WTC11 (cell line): ENCODE measurements around the gene RNF150. TPM values are rescaled to one million over a fixed set of nuclear protein-coding genes. Genes with fewer than 3 reads are reported as not detected.

Experiments used
- ATAC-seq: fragments of 200-7000 bp; cut with Tn5 transposase; 2 replicates; pipeline ENCODE4 v1.10.0; 2021; ENCODE audit warnings: mild to moderate bottlenecking, moderate library complexity
- CTCF ChIA-PET: fragments of 300-600 bp; sonication (Branson Sonifier 250); formaldehyde crosslinking; loops from one replicate; lab custom pipeline; 2021; ENCODE audit warnings: antibody characterized with exemption; lab: Charles Lee
- POLR2A ChIA-PET: fragments of 350-600 bp; sonication (Branson Sonifier 250); formaldehyde crosslinking; loops from one replicate; lab custom pipeline; 2021; ENCODE audit warnings: antibody characterized with exemption; lab: Charles Lee
- DNase-seq: peaks from one replicate; pipeline ENCODE4 v3.0.0; 2021; ENCODE audit warnings: low spot score
- H3K27ac Mint-ChIP-seq: 2 replicates; pipeline ENCODE4 v1.8.0; 2021; ENCODE audit warnings: mixed read lengths
- H3K27me3 Mint-ChIP-seq: 2 replicates; pipeline ENCODE4 v1.8.0; 2021; ENCODE audit warnings: low read depth, mild to moderate bottlenecking, moderate library complexity, mixed read lengths
- H3K36me3 Mint-ChIP-seq: 2 replicates; pipeline ENCODE4 v1.8.0; 2021; ENCODE audit warnings: mixed read lengths
- H3K4me1 Mint-ChIP-seq: 2 replicates; pipeline ENCODE4 v1.8.0; 2022; ENCODE audit warnings: mixed read lengths
- H3K4me3 Mint-ChIP-seq: 2 replicates; pipeline ENCODE4 v1.8.0; 2021; ENCODE audit warnings: mild to moderate bottlenecking, moderate library complexity, mixed read lengths
- H3K9me3 Mint-ChIP-seq: 2 replicates; pipeline ENCODE4 v1.8.0; 2021; ENCODE audit warnings: mixed read lengths
- CREM ChIP-seq: sonication (generic); formaldehyde crosslinking; IDR thresholded peaks from 2 replicates; pipeline ENCODE4 v1.8.1; 2022; ENCODE audit warnings: mild to moderate bottlenecking, missing genetic modification reagents, moderate library complexity
- FOXJ3 ChIP-seq: sonication (generic); formaldehyde crosslinking; IDR thresholded peaks from 2 replicates; pipeline ENCODE4 v1.9.0; 2021; ENCODE audit warnings: missing genetic modification reagents, mild to moderate bottlenecking, borderline replicate concordance
- IRF2 ChIP-seq: sonication (generic); formaldehyde crosslinking; IDR thresholded peaks from 2 replicates; pipeline ENCODE4 v1.8.0; 2022; ENCODE audit warnings: low read depth, missing genetic modification reagents, borderline replicate concordance
- KAT7 ChIP-seq: sonication (generic); formaldehyde crosslinking; IDR thresholded peaks from 2 replicates; pipeline ENCODE4 v1.8.1; 2023; ENCODE audit warnings: missing genetic modification reagents, mild to moderate bottlenecking, borderline replicate concordance
- NFATC4 ChIP-seq: fragments of 250-450 bp; sonication (Bioruptor Pico); IDR thresholded peaks from 2 replicates; pipeline ENCODE4 v1.9.0; 2021; ENCODE audit warnings: mild to moderate bottlenecking
- PRRX2 ChIP-seq: fragments of 250-450 bp; sonication (Bioruptor Pico); IDR thresholded peaks from 2 replicates; pipeline ENCODE4 v1.8.0; 2021; ENCODE audit warnings: mild to moderate bottlenecking
- RELA ChIP-seq: sonication (generic); formaldehyde crosslinking; IDR thresholded peaks from 2 replicates; pipeline ENCODE4 v1.8.1; 2022; ENCODE audit warnings: missing genetic modification reagents, mild to moderate bottlenecking, borderline replicate concordance
- RORB ChIP-seq: fragments of 250-450 bp; sonication (Bioruptor Pico); IDR thresholded peaks from 2 replicates; pipeline ENCODE4 v1.9.0; 2021; ENCODE audit warnings: mild to moderate bottlenecking
- SMAD3 ChIP-seq: sonication (generic); formaldehyde crosslinking; IDR thresholded peaks from 2 replicates; pipeline ENCODE4 v1.8.0; 2022; ENCODE audit warnings: missing genetic modification reagents, mild to moderate bottlenecking, borderline replicate concordance
- SOX15 ChIP-seq: fragments of 250-450 bp; sonication (Bioruptor Pico); IDR thresholded peaks from 2 replicates; pipeline ENCODE4 v1.9.0; 2021; ENCODE audit warnings: mild to moderate bottlenecking
- ZNF263 ChIP-seq: sonication (generic); formaldehyde crosslinking; IDR thresholded peaks from 2 replicates; pipeline ENCODE4 v1.8.1; 2022; ENCODE audit warnings: low read depth, mild to moderate bottlenecking, moderate library complexity, missing genetic modification reagents
- ZNF396 ChIP-seq: fragments of 250-450 bp; sonication (Bioruptor Pico); IDR thresholded peaks from 2 replicates; pipeline ENCODE4 v1.8.0; 2021; ENCODE audit warnings: mild to moderate bottlenecking, moderate library complexity, borderline replicate concordance
- ZNF416 ChIP-seq: fragments of 250-450 bp; sonication (Bioruptor Pico); IDR thresholded peaks from 2 replicates; pipeline ENCODE4 v1.9.0; 2021; ENCODE audit warnings: mild to moderate bottlenecking, inconsistent platforms
- total RNA-seq: library from RNA; stranded (reverse); gene quantifications from 3 replicates; pipeline ENCODE4 v1.2.3, GENCODE V29; 2021
- TF ChIP-seq, protein P1 (sequence below): sonication (generic); formaldehyde crosslinking; IDR thresholded peaks from 2 replicates; pipeline ENCODE4 v1.8.1; 2023; ENCODE audit warnings: mild to moderate bottlenecking, missing genetic modification reagents, borderline replicate concordance
- TF ChIP-seq, protein P2 (sequence below): sonication (generic); formaldehyde crosslinking; IDR thresholded peaks from 2 replicates; pipeline ENCODE4 v1.8.0; 2022; ENCODE audit warnings: mild to moderate bottlenecking, missing genetic modification reagents
- TF ChIP-seq, protein P3 (sequence below): sonication (generic); formaldehyde crosslinking; IDR thresholded peaks from 2 replicates; pipeline ENCODE4 v1.8.1; 2023; ENCODE audit warnings: mild to moderate bottlenecking, missing genetic modification reagents, moderate library complexity
- TF ChIP-seq, protein P4 (sequence below): sonication (generic); formaldehyde crosslinking; IDR thresholded peaks from 2 replicates; pipeline ENCODE4 v1.8.1; 2022; ENCODE audit warnings: low read depth, mild to moderate bottlenecking, moderate library complexity, missing genetic modification reagents, borderline replicate concordance
- TF ChIP-seq, protein P5 (sequence below): sonication (generic); formaldehyde crosslinking; IDR thresholded peaks from 2 replicates; pipeline ENCODE4 v1.8.1; 2023; ENCODE audit warnings: mild to moderate bottlenecking, moderate library complexity, missing genetic modification reagents
- TF ChIP-seq, protein P6 (sequence below): fragments of 200-600 bp; IDR thresholded peaks from 2 replicates; pipeline ENCODE4 v1.8.0; 2022; ENCODE audit warnings: antibody characterized with exemption

The RNF150 gene
- total RNA-seq, 1 experiment from 2014 or later = 5.9 TPM

DNA sequence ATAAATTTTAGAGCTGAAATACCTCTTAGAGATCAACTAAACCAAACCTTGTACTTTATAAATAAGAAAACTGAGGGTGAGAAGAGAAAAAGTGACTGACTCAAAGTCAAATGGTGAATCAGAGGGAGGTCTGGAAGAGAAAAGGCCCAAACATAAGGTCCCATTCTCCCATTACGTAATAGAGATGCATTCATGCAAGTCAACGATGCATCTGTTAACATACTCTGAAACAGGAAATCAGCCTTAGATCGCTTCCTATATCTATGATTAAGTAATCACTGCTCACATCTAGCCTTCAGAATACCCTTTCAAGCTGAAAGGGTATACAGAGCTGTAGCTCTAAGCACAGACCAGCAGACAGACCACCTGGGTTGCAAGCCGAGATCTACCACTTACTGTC lies 6.5 kb downstream of the RNF150 start (continued):
- TF ChIP-seq, protein P1, sequence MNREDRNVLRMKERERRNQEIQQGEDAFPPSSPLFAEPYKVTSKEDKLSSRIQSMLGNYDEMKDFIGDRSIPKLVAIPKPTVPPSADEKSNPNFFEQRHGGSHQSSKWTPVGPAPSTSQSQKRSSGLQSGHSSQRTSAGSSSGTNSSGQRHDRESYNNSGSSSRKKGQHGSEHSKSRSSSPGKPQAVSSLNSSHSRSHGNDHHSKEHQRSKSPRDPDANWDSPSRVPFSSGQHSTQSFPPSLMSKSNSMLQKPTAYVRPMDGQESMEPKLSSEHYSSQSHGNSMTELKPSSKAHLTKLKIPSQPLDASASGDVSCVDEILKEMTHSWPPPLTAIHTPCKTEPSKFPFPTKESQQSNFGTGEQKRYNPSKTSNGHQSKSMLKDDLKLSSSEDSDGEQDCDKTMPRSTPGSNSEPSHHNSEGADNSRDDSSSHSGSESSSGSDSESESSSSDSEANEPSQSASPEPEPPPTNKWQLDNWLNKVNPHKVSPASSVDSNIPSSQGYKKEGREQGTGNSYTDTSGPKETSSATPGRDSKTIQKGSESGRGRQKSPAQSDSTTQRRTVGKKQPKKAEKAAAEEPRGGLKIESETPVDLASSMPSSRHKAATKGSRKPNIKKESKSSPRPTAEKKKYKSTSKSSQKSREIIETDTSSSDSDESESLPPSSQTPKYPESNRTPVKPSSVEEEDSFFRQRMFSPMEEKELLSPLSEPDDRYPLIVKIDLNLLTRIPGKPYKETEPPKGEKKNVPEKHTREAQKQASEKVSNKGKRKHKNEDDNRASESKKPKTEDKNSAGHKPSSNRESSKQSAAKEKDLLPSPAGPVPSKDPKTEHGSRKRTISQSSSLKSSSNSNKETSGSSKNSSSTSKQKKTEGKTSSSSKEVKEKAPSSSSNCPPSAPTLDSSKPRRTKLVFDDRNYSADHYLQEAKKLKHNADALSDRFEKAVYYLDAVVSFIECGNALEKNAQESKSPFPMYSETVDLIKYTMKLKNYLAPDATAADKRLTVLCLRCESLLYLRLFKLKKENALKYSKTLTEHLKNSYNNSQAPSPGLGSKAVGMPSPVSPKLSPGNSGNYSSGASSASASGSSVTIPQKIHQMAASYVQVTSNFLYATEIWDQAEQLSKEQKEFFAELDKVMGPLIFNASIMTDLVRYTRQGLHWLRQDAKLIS (CRISPR knock-in tag) = no peak
- TF ChIP-seq, protein P2, sequence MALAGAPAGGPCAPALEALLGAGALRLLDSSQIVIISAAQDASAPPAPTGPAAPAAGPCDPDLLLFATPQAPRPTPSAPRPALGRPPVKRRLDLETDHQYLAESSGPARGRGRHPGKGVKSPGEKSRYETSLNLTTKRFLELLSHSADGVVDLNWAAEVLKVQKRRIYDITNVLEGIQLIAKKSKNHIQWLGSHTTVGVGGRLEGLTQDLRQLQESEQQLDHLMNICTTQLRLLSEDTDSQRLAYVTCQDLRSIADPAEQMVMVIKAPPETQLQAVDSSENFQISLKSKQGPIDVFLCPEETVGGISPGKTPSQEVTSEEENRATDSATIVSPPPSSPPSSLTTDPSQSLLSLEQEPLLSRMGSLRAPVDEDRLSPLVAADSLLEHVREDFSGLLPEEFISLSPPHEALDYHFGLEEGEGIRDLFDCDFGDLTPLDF (CRISPR knock-in tag) = no peak
- TF ChIP-seq, protein P3, sequence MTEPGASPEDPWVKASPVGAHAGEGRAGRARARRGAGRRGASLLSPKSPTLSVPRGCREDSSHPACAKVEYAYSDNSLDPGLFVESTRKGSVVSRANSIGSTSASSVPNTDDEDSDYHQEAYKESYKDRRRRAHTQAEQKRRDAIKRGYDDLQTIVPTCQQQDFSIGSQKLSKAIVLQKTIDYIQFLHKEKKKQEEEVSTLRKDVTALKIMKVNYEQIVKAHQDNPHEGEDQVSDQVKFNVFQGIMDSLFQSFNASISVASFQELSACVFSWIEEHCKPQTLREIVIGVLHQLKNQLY (CRISPR knock-in tag) = no peak

DNA sequence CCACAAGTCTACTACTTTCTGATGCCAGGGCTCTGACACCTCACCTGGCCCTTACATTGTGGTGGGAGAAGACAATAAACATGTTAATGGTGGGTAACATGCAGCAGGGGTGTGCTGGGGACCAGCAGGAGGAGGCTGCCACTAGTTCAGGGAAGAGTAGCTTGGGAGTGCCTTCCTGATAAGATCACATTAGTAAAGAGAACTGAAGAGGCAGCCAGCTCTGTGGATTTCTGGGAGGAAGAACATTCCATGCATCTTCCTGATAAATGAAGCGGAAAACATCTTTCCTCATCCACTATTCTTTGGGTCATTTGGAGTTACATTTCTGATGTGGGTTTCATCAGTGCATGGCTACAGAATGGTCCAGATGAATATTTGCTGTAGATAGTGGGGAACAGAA lies 9.0 kb downstream of the RNF150 start:
- no peak overlapping the region for H3K4me3 Mint-ChIP-seq
- no peak for ATAC-seq
- H3K36me3 Mint-ChIP-seq = peaks cover 6% of the 10 kb centered on the region; the same call in 1 of the 2 replicates
- H3K9me3 Mint-ChIP-seq = peaks cover 7% of the 10 kb centered on the region
- peaks cover 5% of the 10 kb centered on the region; the same call in 1 of the 2 replicates for H3K27me3 Mint-ChIP-seq
- peaks cover 9% of the 10 kb centered on the region for H3K4me1 Mint-ChIP-seq
- no peak overlapping the region for H3K27ac Mint-ChIP-seq
- TF ChIP-seq, protein P4, sequence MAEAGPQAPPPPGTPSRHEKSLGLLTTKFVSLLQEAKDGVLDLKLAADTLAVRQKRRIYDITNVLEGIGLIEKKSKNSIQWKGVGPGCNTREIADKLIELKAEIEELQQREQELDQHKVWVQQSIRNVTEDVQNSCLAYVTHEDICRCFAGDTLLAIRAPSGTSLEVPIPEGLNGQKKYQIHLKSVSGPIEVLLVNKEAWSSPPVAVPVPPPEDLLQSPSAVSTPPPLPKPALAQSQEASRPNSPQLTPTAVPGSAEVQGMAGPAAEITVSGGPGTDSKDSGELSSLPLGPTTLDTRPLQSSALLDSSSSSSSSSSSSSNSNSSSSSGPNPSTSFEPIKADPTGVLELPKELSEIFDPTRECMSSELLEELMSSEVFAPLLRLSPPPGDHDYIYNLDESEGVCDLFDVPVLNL (CRISPR knock-in tag) = no peak
- TF ChIP-seq ZNF396 (CRISPR knock-in tag) = no peak
- no peak for TF ChIP-seq KAT7 (CRISPR knock-in tag)
- TF ChIP-seq FOXJ3 (CRISPR knock-in tag) = no peak
- no peak for TF ChIP-seq RORB (CRISPR knock-in tag)
- TF ChIP-seq ZNF263 = no peak
- TF ChIP-seq, protein P5, sequence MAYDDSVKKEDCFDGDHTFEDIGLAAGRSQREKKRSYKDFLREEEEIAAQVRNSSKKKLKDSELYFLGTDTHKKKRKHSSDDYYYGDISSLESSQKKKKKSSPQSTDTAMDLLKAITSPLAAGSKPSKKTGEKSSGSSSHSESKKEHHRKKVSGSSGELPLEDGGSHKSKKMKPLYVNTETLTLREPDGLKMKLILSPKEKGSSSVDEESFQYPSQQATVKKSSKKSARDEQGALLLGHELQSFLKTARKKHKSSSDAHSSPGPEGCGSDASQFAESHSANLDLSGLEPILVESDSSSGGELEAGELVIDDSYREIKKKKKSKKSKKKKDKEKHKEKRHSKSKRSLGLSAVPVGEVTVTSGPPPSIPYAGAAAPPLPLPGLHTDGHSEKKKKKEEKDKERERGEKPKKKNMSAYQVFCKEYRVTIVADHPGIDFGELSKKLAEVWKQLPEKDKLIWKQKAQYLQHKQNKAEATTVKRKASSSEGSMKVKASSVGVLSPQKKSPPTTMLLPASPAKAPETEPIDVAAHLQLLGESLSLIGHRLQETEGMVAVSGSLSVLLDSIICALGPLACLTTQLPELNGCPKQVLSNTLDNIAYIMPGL (CRISPR knock-in tag) = no peak
- no peak for TF ChIP-seq IRF2 (CRISPR knock-in tag)
- TF ChIP-seq SMAD3 (CRISPR knock-in tag) = no peak
- TF ChIP-seq SOX15 = no peak
- TF ChIP-seq PRRX2 (CRISPR knock-in tag) = no peak
- TF ChIP-seq, protein P6, sequence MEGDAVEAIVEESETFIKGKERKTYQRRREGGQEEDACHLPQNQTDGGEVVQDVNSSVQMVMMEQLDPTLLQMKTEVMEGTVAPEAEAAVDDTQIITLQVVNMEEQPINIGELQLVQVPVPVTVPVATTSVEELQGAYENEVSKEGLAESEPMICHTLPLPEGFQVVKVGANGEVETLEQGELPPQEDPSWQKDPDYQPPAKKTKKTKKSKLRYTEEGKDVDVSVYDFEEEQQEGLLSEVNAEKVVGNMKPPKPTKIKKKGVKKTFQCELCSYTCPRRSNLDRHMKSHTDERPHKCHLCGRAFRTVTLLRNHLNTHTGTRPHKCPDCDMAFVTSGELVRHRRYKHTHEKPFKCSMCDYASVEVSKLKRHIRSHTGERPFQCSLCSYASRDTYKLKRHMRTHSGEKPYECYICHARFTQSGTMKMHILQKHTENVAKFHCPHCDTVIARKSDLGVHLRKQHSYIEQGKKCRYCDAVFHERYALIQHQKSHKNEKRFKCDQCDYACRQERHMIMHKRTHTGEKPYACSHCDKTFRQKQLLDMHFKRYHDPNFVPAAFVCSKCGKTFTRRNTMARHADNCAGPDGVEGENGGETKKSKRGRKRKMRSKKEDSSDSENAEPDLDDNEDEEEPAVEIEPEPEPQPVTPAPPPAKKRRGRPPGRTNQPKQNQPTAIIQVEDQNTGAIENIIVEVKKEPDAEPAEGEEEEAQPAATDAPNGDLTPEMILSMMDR = no peak
- no peak for TF ChIP-seq NFATC4
- TF ChIP-seq RELA = no peak
- TF ChIP-seq CREM (CRISPR knock-in tag) = no peak
- TF ChIP-seq ZNF416 (CRISPR knock-in tag) = no peak
- TF ChIP-seq, all 79 proteins: peak for 0
- POLR2A ChIA-PET = no interaction called here
- CTCF ChIA-PET = no interaction called here
- no peak for DNase-seq
